ENCODE data around the gene EXOSC10.

- no peak for TF ChIP-seq CTCF (tag by site-specific recombination; IDR thresholded peaks at IDR 0.05)
- TF ChIP-seq TCF7L2 (IDR thresholded peaks at IDR 0.05; ENCODE audit: borderline replicate concordance, low read depth, low read length), result no peak
- no peak for TF ChIP-seq BCL11A (tag by site-specific recombination; IDR thresholded peaks at IDR 0.05; ENCODE audit: low read depth)
These were observed 9.5 kb upstream of the EXOSC10 start for GRCh38 chr1:11109047-11109760.

Measured in HEK293 (cell line).